ENCODE measurements around the gene ALDH1L1.

The ALDH1L1 gene

GRCh38 chr3:126201168-126201567 is 20.8 kb upstream of the ALDH1L1 start:
- Histone ChIP-seq H3K27ac (ENCODE audit: low read depth, low read length) (no peak overlapping the region), H2AFZ (ENCODE audit: low read depth, low read length, severe bottlenecking) (no peak overlapping the region), H3K27me3 (ENCODE audit: low read length) (no peaks in the 10 kb centered on the region), H3K79me2 (ENCODE audit: insufficient read depth, low read length) (no peaks in the 10 kb centered on the region), H4K20me1 (ENCODE audit: low read depth, low read length) (no peaks in the 10 kb centered on the region), H3K36me3 (ENCODE audit: low read length) (no peaks in the 10 kb centered on the region), H3K4me3 (ENCODE audit: insufficient read depth, low read length, poor library complexity, severe bottlenecking) (no peak overlapping the region), H3K9me3 (ENCODE audit: insufficient read depth, low read length) (no peaks in the 10 kb centered on the region), H3F3A (ENCODE audit: insufficient read depth) (no peaks in the 10 kb centered on the region), H3K9ac (ENCODE audit: low read length) (no peak overlapping the region), H3K9me2 (replicated peaks; ENCODE audit: insufficient read depth, low read length) (no peaks in the 10 kb centered on the region), H3K4me2 (ENCODE audit: low read depth, low read length, poor library complexity, severe bottlenecking) (no peak overlapping the region)
- no peak for TF ChIP-seq EZH2phosphoT487 (conservative IDR thresholded peaks at IDR 0.05; ENCODE audit: low read length)

- no peak overlapping the region for H3K27ac ChIP-seq (ENCODE audit: low read depth, low read length)
- H3K27me3 ChIP-seq (ENCODE audit: low read length), result no peaks in the 10 kb centered on the region
These were observed 20.1 kb upstream of the ALDH1L1 start for GRCh38 chr3:126200534-126200933.

GRCh38 chr3:126199256-126199655 is 18.9 kb upstream of the ALDH1L1 start:
- H3K79me2 ChIP-seq (ENCODE audit: insufficient read depth, low read length), result no peaks in the 10 kb centered on the region
- no peaks in the 10 kb centered on the region for H3K9me2 ChIP-seq (replicated peaks; ENCODE audit: insufficient read depth, low read length)
- no peak overlapping the region for H3K4me2 ChIP-seq (ENCODE audit: low read depth, low read length, poor library complexity, severe bottlenecking)
- H3K9ac ChIP-seq (ENCODE audit: low read length), result no peak overlapping the region
- no peaks in the 10 kb centered on the region for H3K27me3 ChIP-seq (ENCODE audit: low read length)
- H3K9me3 ChIP-seq (ENCODE audit: insufficient read depth, low read length), result peaks cover 3% of the 10 kb centered on the region; the same call in 1 of the 2 replicates
- no peak overlapping the region for H3K4me3 ChIP-seq (ENCODE audit: insufficient read depth, low read length, poor library complexity, severe bottlenecking)
- H2AFZ ChIP-seq (ENCODE audit: low read depth, low read length, severe bottlenecking), result no peak overlapping the region
- peaks cover 3% of the 10 kb centered on the region; the same call in 1 of the 2 replicates for H3K36me3 ChIP-seq (ENCODE audit: low read length)
- TF ChIP-seq CTCF (IDR thresholded peaks at IDR 0.05; ENCODE audit: insufficient read depth, low read length, poor library complexity, severe bottlenecking) (no peak), EZH2phosphoT487 (conservative IDR thresholded peaks at IDR 0.05; ENCODE audit: low read length) (no peak)
- no peaks in the 10 kb centered on the region for H3F3A ChIP-seq (ENCODE audit: insufficient read depth)
- no peak overlapping the region for H3K27ac ChIP-seq (ENCODE audit: low read depth, low read length)
- no peaks in the 10 kb centered on the region for H4K20me1 ChIP-seq (ENCODE audit: low read depth, low read length)

More at GRCh38 chr3:126200534-126200933, 20.1 kb upstream of the ALDH1L1 start:
- Histone ChIP-seq H4K20me1 (ENCODE audit: low read depth, low read length) (no peaks in the 10 kb centered on the region), H3K9me2 (replicated peaks; ENCODE audit: insufficient read depth, low read length) (no peaks in the 10 kb centered on the region), H3K4me2 (ENCODE audit: low read depth, low read length, poor library complexity, severe bottlenecking) (no peak overlapping the region), H2AFZ (ENCODE audit: low read depth, low read length, severe bottlenecking) (no peak overlapping the region), H3K79me2 (ENCODE audit: insufficient read depth, low read length) (no peaks in the 10 kb centered on the region), H3F3A (ENCODE audit: insufficient read depth) (no peaks in the 10 kb centered on the region), H3K9me3 (ENCODE audit: insufficient read depth, low read length) (no peaks in the 10 kb centered on the region), H3K4me3 (ENCODE audit: insufficient read depth, low read length, poor library complexity, severe bottlenecking) (no peak overlapping the region), H3K36me3 (ENCODE audit: low read length) (no peaks in the 10 kb centered on the region), H3K9ac (ENCODE audit: low read length) (no peak overlapping the region)
- TF ChIP-seq CTCF (IDR thresholded peaks at IDR 0.05; ENCODE audit: insufficient read depth, low read length, poor library complexity, severe bottlenecking), result no peak
- no peak for TF ChIP-seq EZH2phosphoT487 (conservative IDR thresholded peaks at IDR 0.05; ENCODE audit: low read length)

GRCh38 chr3:126197854-126198584 is 17.6 kb upstream of the ALDH1L1 start:
- Histone ChIP-seq H3K79me2 (ENCODE audit: insufficient read depth, low read length) (no peaks in the 10 kb centered on the region), H3K9me3 (ENCODE audit: insufficient read depth, low read length) (peaks cover 15% of the 10 kb centered on the region; the same call in 1 of the 2 replicates)

More at GRCh38 chr3:126197854-126198584, 17.6 kb upstream of the ALDH1L1 start:
- Histone ChIP-seq H4K20me1 (ENCODE audit: low read depth, low read length) (no peaks in the 10 kb centered on the region), H3K9me2 (replicated peaks; ENCODE audit: insufficient read depth, low read length) (no peaks in the 10 kb centered on the region), H3K9ac (ENCODE audit: low read length) (no peak overlapping the region), H3K4me3 (ENCODE audit: insufficient read depth, low read length, poor library complexity, severe bottlenecking) (no peak overlapping the region), H3K27ac (ENCODE audit: low read depth, low read length) (no peak overlapping the region), H3K4me2 (ENCODE audit: low read depth, low read length, poor library complexity, severe bottlenecking) (no peak overlapping the region), H2AFZ (ENCODE audit: low read depth, low read length, severe bottlenecking) (no peak overlapping the region), H3F3A (ENCODE audit: insufficient read depth) (no peaks in the 10 kb centered on the region), H3K27me3 (ENCODE audit: low read length) (no peaks in the 10 kb centered on the region), H3K36me3 (ENCODE audit: low read length) (peaks cover 3% of the 10 kb centered on the region; the same call in 1 of the 2 replicates)
- TF ChIP-seq CTCF (IDR thresholded peaks at IDR 0.05; ENCODE audit: insufficient read depth, low read length, poor library complexity, severe bottlenecking) (peak; percentile 56), EZH2phosphoT487 (conservative IDR thresholded peaks at IDR 0.05; ENCODE audit: low read length) (no peak)

Measured in SU-DHL-6 (cell line).